ENCODE data around the gene FREM1. TPM values are rescaled to one million over a fixed set of nuclear protein-coding genes. Genes with fewer than 3 reads are reported as not detected.

FREM1 gene
- total RNA-seq, 4 donors from 2014 or later: 1.1 to 5.8 (median 2.1) TPM

DNA sequence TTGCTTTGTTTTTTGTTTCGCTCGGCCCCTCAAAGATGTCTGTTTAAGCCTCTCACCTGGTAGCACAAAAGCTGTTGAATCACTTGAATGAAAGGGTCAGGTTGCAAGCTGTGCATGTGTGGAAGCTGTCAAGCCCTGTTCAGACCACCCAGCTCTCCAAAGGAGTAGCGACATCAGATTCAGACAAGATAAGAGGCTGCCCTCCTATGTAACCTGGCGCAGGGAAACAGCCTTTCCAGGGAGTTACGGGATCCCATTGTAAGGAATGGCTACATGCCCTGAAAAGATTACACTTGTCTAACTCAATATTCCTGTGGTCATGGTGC is 2.9 kb downstream of the FREM1 start:
- H3K27me3 ChIP-seq: no peaks in the 10 kb centered on the region
- H3K4me3 ChIP-seq: no peak overlapping the region
- no peak for DNase-seq (ENCODE audit: low spot score in 2 of 2)
- WGBS: 72% methylated on average over 5 of the region's 5 CpGs
- TF ChIP-seq EP300 (IDR thresholded peaks at IDR 0.05) (no peak), POLR2A (IDR thresholded peaks at IDR 0.05) (no peak), POLR2AphosphoS5 (IDR thresholded peaks at IDR 0.05) (no peak), CTCF (IDR thresholded peaks at IDR 0.05) (no peak)
- no peaks in the 10 kb centered on the region for H3K36me3 ChIP-seq
- H3K27ac ChIP-seq: no peak overlapping the region
- H3K9me3 ChIP-seq: no peaks in the 10 kb centered on the region
- H3K4me1 ChIP-seq: peaks cover 31% of the 10 kb centered on the region

- Histone ChIP-seq H3K4me1 (peaks cover 31% of the 10 kb centered on the region), H3K27me3 (no peaks in the 10 kb centered on the region), H3K9me3 (no peaks in the 10 kb centered on the region), H3K36me3 (no peaks in the 10 kb centered on the region), H3K4me3 (no peak overlapping the region), H3K27ac (no peak overlapping the region)
- no peak for TF ChIP-seq CTCF (IDR thresholded peaks at IDR 0.05)
- TF ChIP-seq POLR2A (IDR thresholded peaks at IDR 0.05): no peak
- no peak for TF ChIP-seq POLR2AphosphoS5 (IDR thresholded peaks at IDR 0.05)
- TF ChIP-seq EP300 (IDR thresholded peaks at IDR 0.05): no peak
- 63% methylated on average over 2 of the region's 2 CpGs for WGBS
- no peak for DNase-seq (ENCODE audit: low spot score in 2 of 2)
Measured at GRCh38 chr9:14906644-14907359, 3.4 kb downstream of the FREM1 start.

DNA sequence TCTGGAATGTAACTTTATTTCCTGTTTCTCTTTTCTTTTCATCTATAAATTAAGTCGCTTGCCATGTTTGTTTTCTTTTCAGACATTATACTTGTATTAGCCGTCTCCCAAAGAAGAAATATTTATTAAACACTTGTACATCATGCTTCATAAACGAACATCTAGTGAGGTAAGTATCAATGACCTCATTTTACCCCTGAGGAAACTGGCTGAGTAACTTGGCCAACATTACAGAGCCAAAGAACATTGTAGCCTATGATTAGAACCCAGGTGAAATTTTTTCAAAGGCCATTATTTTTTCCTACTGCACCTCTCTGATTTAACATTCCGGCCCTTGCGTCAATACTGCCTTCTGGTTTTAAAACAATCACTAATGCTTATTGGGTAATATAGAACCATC is 4.2 kb downstream of the FREM1 start:
- Histone ChIP-seq H3K9me3 (no peaks in the 10 kb centered on the region), H3K27ac (no peak overlapping the region), H3K4me3 (no peak overlapping the region), H3K27me3 (no peaks in the 10 kb centered on the region), H3K36me3 (no peaks in the 10 kb centered on the region), H3K4me1 (peaks cover 31% of the 10 kb centered on the region)
- no peak for DNase-seq (ENCODE audit: low spot score in 2 of 2)
- TF ChIP-seq POLR2AphosphoS5 (IDR thresholded peaks at IDR 0.05): no peak
- TF ChIP-seq POLR2A (IDR thresholded peaks at IDR 0.05): no peak
- TF ChIP-seq CTCF (IDR thresholded peaks at IDR 0.05): no peak
- TF ChIP-seq EP300 (IDR thresholded peaks at IDR 0.05): no peak
- 65% methylated on average over 5 of the region's 5 CpGs for WGBS

DNA sequence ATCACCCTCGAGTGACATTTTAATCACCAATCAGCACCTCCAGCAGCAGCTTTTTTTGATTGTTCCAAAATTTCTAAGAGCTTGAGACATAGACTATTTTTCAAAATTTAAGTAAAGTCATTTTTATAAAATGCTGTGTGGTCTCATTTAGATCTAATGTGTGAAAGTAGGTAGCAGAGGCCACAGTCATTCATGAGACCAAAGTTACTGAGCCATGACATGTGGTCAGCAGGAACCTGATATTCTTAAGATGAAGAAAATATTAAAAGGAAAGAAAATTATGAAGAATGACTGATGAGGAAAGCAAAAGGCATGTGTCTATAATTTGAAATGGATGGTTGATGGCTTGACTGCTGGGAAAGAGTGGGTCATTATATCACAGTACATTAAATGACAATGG is 7.2 kb downstream of the FREM1 start:
- WGBS: 54% methylated on average over 1 of the region's 1 CpG
- Histone ChIP-seq H3K4me3 (no peak overlapping the region), H3K36me3 (no peaks in the 10 kb centered on the region), H3K9me3 (no peaks in the 10 kb centered on the region), H3K4me1 (peaks cover 12% of the 10 kb centered on the region), H3K27me3 (no peaks in the 10 kb centered on the region), H3K27ac (no peak overlapping the region)
- no peak for DNase-seq (ENCODE audit: low spot score in 2 of 2)
- no peak for TF ChIP-seq CTCF (IDR thresholded peaks at IDR 0.05)
- no peak for TF ChIP-seq EP300 (IDR thresholded peaks at IDR 0.05)
- TF ChIP-seq POLR2A (IDR thresholded peaks at IDR 0.05): no peak
- TF ChIP-seq POLR2AphosphoS5 (IDR thresholded peaks at IDR 0.05): no peak

DNA sequence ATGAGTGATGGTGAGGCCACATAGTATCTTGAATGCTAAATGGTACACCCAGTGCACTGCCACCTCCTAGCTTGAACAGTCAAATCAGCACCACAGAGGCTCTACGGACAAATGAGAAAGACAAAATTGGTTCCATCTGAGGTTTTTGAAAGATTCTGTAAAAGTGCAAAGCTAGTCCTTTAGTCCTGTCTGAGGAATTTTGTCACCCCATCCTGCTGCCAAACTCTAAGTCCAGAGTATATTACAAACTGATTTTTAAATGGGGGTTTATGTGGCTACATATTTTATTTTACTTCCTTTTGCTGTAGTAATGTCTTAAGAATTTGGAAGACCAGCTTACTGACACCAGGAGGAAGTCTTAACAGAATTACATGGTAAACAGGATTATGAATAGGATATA is 7.7 kb downstream of the FREM1 start:
- Histone ChIP-seq H3K27ac (no peak overlapping the region), H3K4me3 (no peak overlapping the region), H3K9me3 (no peaks in the 10 kb centered on the region), H3K27me3 (no peaks in the 10 kb centered on the region), H3K4me1 (peaks cover 12% of the 10 kb centered on the region), H3K36me3 (no peaks in the 10 kb centered on the region)
- no peak for TF ChIP-seq POLR2A (IDR thresholded peaks at IDR 0.05)
- no peak for TF ChIP-seq CTCF (IDR thresholded peaks at IDR 0.05)
- no peak for TF ChIP-seq POLR2AphosphoS5 (IDR thresholded peaks at IDR 0.05)
- TF ChIP-seq EP300 (IDR thresholded peaks at IDR 0.05): no peak
- DNase-seq (ENCODE audit: low spot score in 2 of 2): no peak
- 71% methylated on average over 1 of the region's 1 CpG for WGBS
